HG03060 (cell line): Measurements from ENCODE around the gene HCN4.
"Not testable (repeated sequence)": the region's sequence is repeated elsewhere in the genome, so short reads cannot be mapped to it uniquely, and the experiment has no call there.

Experiments used
- ATAC-seq: cut with Tn5 transposase; IDR thresholded peaks from one replicate; pipeline ENCODE4 v1.9.1; 2021; ENCODE audit warnings: low read depth, moderate number of reproducible peaks; ENCODE audit not compliant: unreplicated experiment

Gene HCN4

GRCh38 chr15:73368301-73369136 lies at the start of gene HCN4:
Gene HCN4 (minus strand): TSS chr15:73368958. CDS start chr15:73368270, 688 bp downstream.
- ATAC-seq: no peak

GRCh38 chr15:73414876-73415275 lies 46.1 kb upstream of the HCN4 start:
- ATAC-seq: no peak

DNA sequence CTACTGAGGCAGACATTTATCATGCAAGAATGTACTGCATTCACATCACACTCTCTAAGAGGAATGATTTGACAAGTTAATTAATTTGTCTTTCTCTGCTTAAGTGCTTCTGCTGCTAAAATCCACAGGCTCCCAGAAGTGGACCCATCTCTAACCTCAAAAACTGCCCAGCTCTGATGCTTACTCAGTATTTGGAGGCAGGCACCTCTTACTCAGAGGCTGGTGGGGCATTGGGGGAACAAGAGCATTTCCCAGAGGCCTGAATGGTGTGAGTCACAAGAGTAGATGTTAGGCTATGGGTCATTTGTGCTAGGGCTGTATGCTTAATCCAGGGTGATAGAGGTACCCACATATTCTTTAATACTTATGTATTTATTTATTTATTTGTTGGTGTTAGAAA lies 34.4 kb upstream of the HCN4 start:
- no peak for ATAC-seq

DNA sequence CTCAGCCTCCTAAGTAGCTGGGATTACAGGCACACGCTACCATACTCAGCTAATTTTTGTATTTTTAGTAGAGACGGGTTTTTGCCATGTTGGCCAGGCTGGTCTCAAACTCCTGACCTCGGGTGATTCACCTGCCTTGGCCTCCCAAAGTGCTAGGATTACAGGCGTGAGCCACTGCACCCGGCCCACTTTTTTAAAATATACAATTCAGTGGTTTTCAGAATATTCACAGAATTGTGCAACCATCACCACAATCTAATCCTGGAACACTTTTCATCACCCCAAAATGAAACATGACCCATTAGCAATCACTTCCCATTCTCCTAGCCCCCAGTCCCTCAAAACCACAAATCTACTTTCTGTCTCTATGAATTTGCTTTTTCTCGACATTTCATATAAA lies 31.5 kb upstream of the HCN4 start:
- ATAC-seq: not testable (repeated sequence)

GRCh38 chr15:73398861-73399260 lies 30.1 kb upstream of the HCN4 start:
- no peak for ATAC-seq

DNA sequence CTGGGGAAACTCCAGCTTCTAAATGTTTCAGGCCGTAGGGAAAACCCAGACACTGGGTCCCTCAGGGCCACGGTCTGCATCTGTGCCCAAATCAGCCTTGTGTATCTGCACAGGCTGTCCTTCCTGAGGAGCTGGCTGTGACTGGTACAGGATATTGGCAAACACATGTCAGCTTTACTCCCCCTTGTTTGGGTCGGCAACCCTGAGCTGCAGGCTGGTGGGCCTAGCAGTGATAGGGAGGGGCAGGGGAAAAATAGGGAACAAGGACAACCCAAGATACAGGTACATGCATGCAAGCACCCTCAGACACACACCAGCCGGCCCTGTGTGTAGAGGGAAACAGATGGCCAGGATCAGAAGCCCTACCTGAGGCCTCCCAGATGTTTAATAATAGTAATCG lies 28.7 kb upstream of the HCN4 start:
- ATAC-seq: no peak

- ATAC-seq: no peak
Measured at GRCh38 chr15:73395671-73396070, 26.9 kb upstream of the HCN4 start.

GRCh38 chr15:73394782-73395181 lies 26.0 kb upstream of the HCN4 start:
- ATAC-seq: no peak

DNA sequence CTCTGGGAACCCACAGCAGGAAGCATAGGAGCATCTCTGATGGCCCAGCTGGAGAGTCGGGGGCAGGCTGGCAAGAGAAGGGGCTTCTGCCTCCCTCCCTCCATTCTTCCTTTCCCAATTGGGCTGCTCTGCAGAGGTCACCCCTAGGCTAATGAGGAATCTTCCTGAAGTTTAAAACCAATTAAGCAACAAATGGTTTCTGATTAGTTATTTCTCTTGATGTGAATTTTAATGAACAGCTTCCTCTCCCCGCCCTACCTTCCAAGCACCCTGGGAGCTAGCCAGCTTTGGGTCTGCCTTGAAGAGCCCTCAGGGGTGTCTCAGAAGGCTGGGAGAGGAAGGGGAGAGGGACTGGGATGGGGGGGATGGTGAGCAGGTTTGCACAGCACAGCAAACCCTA lies 24.6 kb upstream of the HCN4 start:
- no peak for ATAC-seq

GRCh38 chr15:73392025-73392424 lies 23.3 kb upstream of the HCN4 start:
- ATAC-seq: no peak

DNA sequence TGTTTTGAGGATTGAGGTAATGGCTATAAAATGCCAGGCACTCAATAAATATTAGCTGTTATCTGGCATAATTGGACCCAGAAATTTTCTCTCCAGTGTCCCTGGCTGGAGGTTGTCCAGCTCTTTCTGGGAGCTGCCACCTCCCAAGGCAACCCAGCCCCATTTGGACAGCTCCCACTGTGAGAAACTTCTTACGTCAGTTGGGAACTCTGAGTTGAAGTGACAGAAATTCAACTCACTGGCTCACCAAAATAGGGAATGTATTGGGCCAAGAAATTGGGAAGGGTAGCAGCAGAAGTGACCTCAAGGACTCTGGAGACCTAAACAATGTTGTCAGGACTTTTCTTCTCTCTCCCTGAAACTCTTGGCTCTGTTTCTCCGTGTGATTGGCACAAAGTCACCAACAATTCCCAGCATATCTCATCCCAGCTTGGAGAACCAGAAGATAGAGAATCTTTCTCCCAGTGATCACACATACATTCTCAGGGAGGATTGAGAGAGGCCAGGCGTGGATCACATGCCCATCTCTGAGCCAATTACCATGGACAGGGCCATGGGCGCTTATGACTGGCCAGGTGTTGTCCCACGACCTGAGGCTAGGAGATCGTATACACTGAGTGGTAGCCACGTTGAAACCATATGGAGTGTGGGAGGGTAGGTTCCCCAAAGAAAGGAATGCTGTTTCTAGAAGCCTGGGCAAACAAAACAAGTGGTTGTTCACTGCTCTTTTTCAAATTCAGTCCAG lies 22.5 kb upstream of the HCN4 start:
- ATAC-seq: no peak

- no peak for ATAC-seq
Measured at GRCh38 chr15:73389971-73390544, 21.3 kb upstream of the HCN4 start.

GRCh38 chr15:73389539-73389938 lies 20.8 kb upstream of the HCN4 start:
- ATAC-seq: no peak

GRCh38 chr15:73388256-73388781 lies 19.6 kb upstream of the HCN4 start:
- no peak for ATAC-seq

- no peak for ATAC-seq
Measured at GRCh38 chr15:73387507-73388255, 18.9 kb upstream of the HCN4 start.

DNA sequence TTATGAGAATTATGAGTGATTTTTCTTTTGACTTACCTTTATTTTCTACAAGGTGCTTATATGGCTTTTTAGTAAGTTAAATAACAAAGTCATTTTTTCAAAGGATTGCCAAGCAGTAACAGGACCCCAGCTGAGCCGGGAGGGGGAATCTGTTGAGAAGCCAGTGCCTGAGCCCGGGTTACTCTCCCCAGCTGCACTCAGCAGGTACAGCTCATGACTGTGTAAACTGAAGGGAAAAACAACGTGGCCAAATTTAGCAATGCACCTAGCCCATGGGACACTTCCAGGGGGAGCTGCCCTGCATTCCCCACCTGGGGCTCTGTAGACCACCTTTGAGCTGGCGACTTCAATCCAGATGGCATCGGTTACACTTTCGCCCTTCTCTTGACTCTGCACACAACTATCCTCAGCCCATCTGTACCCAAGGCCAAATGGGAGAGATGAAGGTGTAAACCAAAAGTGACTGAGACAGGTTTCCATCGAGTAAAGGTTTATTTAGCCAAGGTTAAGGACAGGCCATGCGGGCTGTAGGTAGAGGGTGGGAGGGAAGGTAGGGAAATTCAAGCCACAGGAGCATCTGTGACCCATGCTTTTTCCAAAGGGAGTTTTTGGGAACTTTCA lies 18.2 kb upstream of the HCN4 start:
- ATAC-seq: no peak

GRCh38 chr15:73386238-73386637 lies 17.5 kb upstream of the HCN4 start:
- ATAC-seq: no peak

DNA sequence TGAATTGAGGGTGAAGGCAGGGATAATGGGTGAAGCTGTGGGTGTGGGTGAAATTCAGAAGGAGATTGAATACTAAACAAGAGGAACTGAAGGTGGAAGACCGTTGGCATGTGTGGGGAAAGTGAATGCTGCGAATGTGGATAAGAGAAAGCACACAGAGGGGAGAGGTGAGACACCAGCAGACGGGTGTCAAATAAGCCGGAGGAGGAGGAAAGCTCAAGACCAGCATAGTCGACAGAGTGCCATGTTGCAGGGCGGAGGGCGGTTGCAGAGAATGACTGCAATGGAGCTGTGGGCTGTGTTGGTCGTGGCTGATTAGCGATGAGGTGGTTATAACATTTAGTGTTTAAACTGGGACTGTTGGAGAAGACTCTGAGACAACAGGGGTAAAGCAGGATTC lies 16.4 kb upstream of the HCN4 start:
- ATAC-seq: no peak

DNA sequence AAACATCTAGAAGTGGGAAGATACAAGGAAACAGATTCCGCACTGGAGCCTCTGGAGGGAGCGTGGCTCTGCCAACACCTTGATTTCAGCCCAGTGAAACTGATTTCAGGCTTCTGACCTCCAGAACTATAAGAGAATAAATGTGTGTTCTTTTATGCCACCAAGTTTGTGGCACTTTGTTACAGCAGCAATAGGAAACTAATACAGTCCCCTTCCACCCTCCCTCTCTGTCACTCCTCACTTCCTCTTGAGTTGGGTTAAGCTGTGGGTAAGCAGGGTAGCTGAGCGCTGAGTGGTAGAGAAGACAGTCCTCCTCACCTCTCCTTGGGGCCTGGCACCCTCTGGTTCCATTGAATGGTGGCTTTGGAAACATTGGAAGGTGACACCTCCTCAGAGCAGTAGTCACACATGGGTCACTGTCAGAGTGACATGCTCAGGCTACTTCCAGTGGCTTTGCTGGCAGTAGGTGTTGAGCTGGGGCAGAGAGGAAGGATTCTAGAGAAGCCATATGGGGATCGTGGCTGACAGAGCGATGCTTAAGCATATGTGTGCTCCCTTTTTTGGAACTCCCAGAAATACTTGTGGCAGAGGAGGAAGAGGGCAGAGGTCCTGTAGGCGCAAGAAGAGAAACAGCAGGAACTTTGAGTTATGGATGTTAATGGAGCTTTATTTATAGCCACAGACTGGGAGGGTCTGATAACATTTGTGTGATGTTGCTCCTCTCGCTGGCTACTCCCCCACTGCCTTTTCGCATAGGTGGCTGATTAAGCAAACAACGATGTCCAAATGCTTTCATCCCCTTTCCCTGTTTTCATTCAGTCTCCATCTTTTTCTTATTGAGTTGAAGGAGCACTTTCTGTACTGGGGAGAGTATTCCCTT lies 14.8 kb upstream of the HCN4 start:
- ATAC-seq: no peak
